Gastrocnemius medialis (tissue), 4 donors: ENCODE data around the gene DAPK1. TPM values are rescaled to one million over a fixed set of nuclear protein-coding genes. Genes with fewer than 3 reads are reported as not detected.

ENCODE experiments used
- ATAC-seq, 2 donors: fragments of 150-250 bp; one replicate each; pipeline ENCODE4 v1.9.1; 2016
- DNase-seq, 2 donors: peaks; one replicate each; pipeline ENCODE4 v3.0.0-alpha.2; 2019
- H3K27ac ChIP-seq, 4 donors: fragments of 200-600 bp; sonication (generic); 1 replicate in 1 of 4; 2 replicates in 3 of 4; pipeline ENCODE4 v1.5.1; 2016 to 2018; ENCODE audit warnings: mild to moderate bottlenecking in 2 of 4, moderate library complexity in 1 of 4
- H3K27me3 ChIP-seq, 3 donors: fragments of 200-600 bp; sonication (generic) in 2 of 3; 1 replicate in 1 of 3; 2 replicates in 2 of 3; pipeline versions ENCODE4 v1.5.1 to v1.6.0; 2016 to 2019; ENCODE audit warnings: mild to moderate bottlenecking in 1 of 3, moderate library complexity in 1 of 3
- H3K36me3 ChIP-seq, 2 donors: fragments of 200-600 bp; sonication (generic) in 1 of 2; one replicate each; pipeline ENCODE4 v1.5.1; 2017 to 2018
- H3K4me1 ChIP-seq, 2 donors: fragments of 200-600 bp; sonication (generic) in 1 of 2; one replicate each; pipeline ENCODE4 v1.5.1; 2016 to 2017; ENCODE audit warnings: mild to moderate bottlenecking in 2 of 2
- H3K4me3 ChIP-seq, 4 donors: fragments of 200-600 bp; sonication (generic) in 3 of 4; 1 replicate in 1 of 4; 2 replicates in 3 of 4; pipeline ENCODE4 v1.5.1; 2016 to 2019; ENCODE audit warnings: mild to moderate bottlenecking in 2 of 4
- H3K9me3 ChIP-seq, 3 donors: fragments of 200-600 bp; sonication (generic) in 2 of 3; 1 replicate in 1 of 3; 2 replicates in 2 of 3; pipeline ENCODE4 v1.5.1; 2016 to 2019
- CTCF ChIP-seq, 5 experiments: fragments of 450-650 bp in 3 of 5; fragments of 200-600 bp in 2 of 5; sonication (generic) in 2 of 5; IDR thresholded peaks in 4 of 5; conservative IDR thresholded peaks in 1 of 5; 1 replicate in 4 of 5; 2 replicates in 1 of 5; pipeline ENCODE4 v1.5.1; 2016 to 2019; ENCODE audit warnings: antibody characterized with exemption in 5 of 5, mild to moderate bottlenecking in 3 of 5, moderate library complexity in 3 of 5
- POLR2A ChIP-seq, 2 donors: fragments of 450-650 bp; IDR thresholded peaks; one replicate each; pipeline ENCODE4 v1.6.1; 2017; ENCODE audit warnings: antibody characterized with exemption in 2 of 2, mild to moderate bottlenecking in 2 of 2, moderate library complexity in 2 of 2
- in situ Hi-C, 4 donors: fragments of 200-750 bp; cut with MboI; loops; one replicate each; pipeline versions ENCODE4 v1.15.0 to v1.8.0; 2017; ENCODE audit warnings: low sequenced_read_pairs in 4 of 4
- intact Hi-C: fragments of 100-400 bp; cut with DNase I; formaldehyde crosslinking; loops from one replicate; pipeline ENCODE4 v1.15.1; 2023; ENCODE audit warnings: low total_unique reads
- total RNA-seq, 4 donors: library from RNA; depleted of rRNA; stranded (reverse); fragments of >200 nt; gene quantifications; one replicate each; pipeline versions ENCODE4 v1.1.0 to v1.2.3, GENCODE V29; 2016

DAPK1 gene
- total RNA-seq, 4 donors from 2014 or later = 1.2 to 4.3 (median 2.7) TPM

GRCh38 chr9:87751868-87752267, 254.2 kb downstream of the DAPK1 start:
- DNase-seq (no peak), ATAC-seq (no peak)
- H3K36me3 ChIP-seq = no peaks in the 10 kb centered on the region
- TF ChIP-seq POLR2A (IDR thresholded peaks at IDR 0.05) (no peak), CTCF (IDR thresholded peaks at IDR 0.05 in 4 of 5, conservative IDR thresholded peaks at IDR 0.05 in 1 of 5) (no peak)
- H3K27ac ChIP-seq = no peak overlapping the region
- no peaks in the 10 kb centered on the region for H3K4me1 ChIP-seq
- H3K4me3 ChIP-seq = no peak overlapping the region
- H3K27me3 ChIP-seq = no peaks in the 10 kb centered on the region
- in situ Hi-C loops = no loop called here
- intact Hi-C loops = no loop called here
- no peaks in the 10 kb centered on the region for H3K9me3 ChIP-seq

GRCh38 chr9:87753313-87753712, 255.6 kb downstream of the DAPK1 start:
- no peak overlapping the region for H3K4me3 ChIP-seq
- TF ChIP-seq POLR2A (IDR thresholded peaks at IDR 0.05) = no peak
- TF ChIP-seq CTCF (IDR thresholded peaks at IDR 0.05 in 4 of 5, conservative IDR thresholded peaks at IDR 0.05 in 1 of 5) = no peak
- no peak overlapping the region for H3K27ac ChIP-seq
- H3K9me3 ChIP-seq = no peaks in the 10 kb centered on the region
- no peaks in the 10 kb centered on the region for H3K36me3 ChIP-seq
- no peaks in the 10 kb centered on the region for H3K27me3 ChIP-seq
- H3K4me1 ChIP-seq = no peaks in the 10 kb centered on the region
- ATAC-seq (no peak), DNase-seq (no peak)
- in situ Hi-C loops (no loop called here), intact Hi-C loops (no loop called here)

Other genes starting within 250 kb of the DAPK1 start
- 100 to 1,000 TPM in 1 of 4 donors, 10 to 100 TPM in 3; 37.3 to 110 (median 56.8) TPM for gene CTSL, start 228.3 kb downstream of the DAPK1 start, total RNA-seq